ENCODE data around the gene PHKG1.
"Not testable (repeated sequence)": the region's sequence is repeated elsewhere in the genome, so short reads cannot be mapped to it uniquely, and the experiment has no call there.

The PHKG1 gene

GRCh38 chr7:56086761-56087160 lies 6.0 kb downstream of the PHKG1 start:
- Histone ChIP-seq H3K36me3 (ENCODE audit: control insufficient read depth, insufficient read depth, low read length) (peaks cover 4% of the 10 kb centered on the region), H3K4me3 (replicated peaks; ENCODE audit: low read depth, low read length) (no peak overlapping the region), H3K27me3 (replicated peaks; ENCODE audit: control insufficient read depth, insufficient read depth, low read length) (no peaks in the 10 kb centered on the region)
- TF ChIP-seq CTCF (IDR thresholded peaks at IDR 0.05; ENCODE audit: insufficient read depth, low read length, poor library complexity, severe bottlenecking) = no peak
- no peak for DNase-seq (ENCODE audit: extremely low read depth, insufficient read length)

GRCh38 chr7:56083150-56083785 lies 9.5 kb downstream of the PHKG1 start:
- no peak for TF ChIP-seq CTCF (IDR thresholded peaks at IDR 0.05; ENCODE audit: insufficient read depth, low read length, poor library complexity, severe bottlenecking)
- DNase-seq (ENCODE audit: extremely low read depth, insufficient read length) = no peak
- H3K27me3 ChIP-seq (replicated peaks; ENCODE audit: control insufficient read depth, insufficient read depth, low read length) = no peaks in the 10 kb centered on the region
- peaks cover 14% of the 10 kb centered on the region for H3K36me3 ChIP-seq (ENCODE audit: control insufficient read depth, insufficient read depth, low read length)
- no peak overlapping the region for H3K4me3 ChIP-seq (replicated peaks; ENCODE audit: low read depth, low read length)

- H3K36me3 ChIP-seq (ENCODE audit: control insufficient read depth, insufficient read depth, low read length) = peaks cover 18% of the 10 kb centered on the region
- H3K27me3 ChIP-seq (replicated peaks; ENCODE audit: control insufficient read depth, insufficient read depth, low read length) = no peaks in the 10 kb centered on the region
- TF ChIP-seq CTCF (IDR thresholded peaks at IDR 0.05; ENCODE audit: insufficient read depth, low read length, poor library complexity, severe bottlenecking) = no peak
- H3K4me3 ChIP-seq (replicated peaks; ENCODE audit: low read depth, low read length) = no peak overlapping the region
- no peak for DNase-seq (ENCODE audit: extremely low read depth, insufficient read length)
These were observed 11.0 kb downstream of the PHKG1 start for GRCh38 chr7:56081626-56082340.

GRCh38 chr7:56080726-56081435 lies 11.9 kb downstream of the PHKG1 start:
- peaks cover 21% of the 10 kb centered on the region for H3K36me3 ChIP-seq (ENCODE audit: control insufficient read depth, insufficient read depth, low read length)

GRCh38 chr7:56079450-56080185 lies 13.1 kb downstream of the PHKG1 start:
- no peak overlapping the region for H3K4me3 ChIP-seq (replicated peaks; ENCODE audit: low read depth, low read length)
- no peaks in the 10 kb centered on the region for H3K27me3 ChIP-seq (replicated peaks; ENCODE audit: control insufficient read depth, insufficient read depth, low read length)
- peaks cover 21% of the 10 kb centered on the region for H3K36me3 ChIP-seq (ENCODE audit: control insufficient read depth, insufficient read depth, low read length)
- no peak for DNase-seq (ENCODE audit: extremely low read depth, insufficient read length)
- TF ChIP-seq CTCF (IDR thresholded peaks at IDR 0.05; ENCODE audit: insufficient read depth, low read length, poor library complexity, severe bottlenecking) = no peak

More at GRCh38 chr7:56080726-56081435, 11.9 kb downstream of the PHKG1 start:
- H3K27me3 ChIP-seq (replicated peaks; ENCODE audit: control insufficient read depth, insufficient read depth, low read length); DNase-seq (ENCODE audit: extremely low read depth, insufficient read length); H3K4me3 ChIP-seq (replicated peaks; ENCODE audit: low read depth, low read length): not testable (repeated sequence)
